Measurements from ENCODE around the gene FAM20A.

DNA sequence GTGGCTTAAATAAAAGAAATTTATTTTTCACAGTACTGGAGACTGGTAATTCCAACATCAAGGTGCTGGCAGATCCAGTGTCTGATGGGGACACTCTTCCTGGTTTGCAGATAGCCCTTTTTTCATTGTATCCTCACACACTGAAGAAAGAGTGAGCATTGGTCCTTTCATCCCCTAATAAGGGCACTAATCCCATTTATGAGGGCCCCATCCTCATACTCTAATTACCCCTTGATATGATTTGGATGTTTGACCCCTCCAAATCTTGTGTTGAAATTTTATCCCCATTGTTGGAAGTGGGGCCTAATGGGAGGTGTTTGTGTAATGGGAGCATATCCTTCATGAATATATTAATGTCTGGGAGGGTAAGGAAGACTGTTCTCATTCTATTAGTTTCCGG lies 9.4 kb upstream of the FAM20A start:
- TF ChIP-seq, protein P1, sequence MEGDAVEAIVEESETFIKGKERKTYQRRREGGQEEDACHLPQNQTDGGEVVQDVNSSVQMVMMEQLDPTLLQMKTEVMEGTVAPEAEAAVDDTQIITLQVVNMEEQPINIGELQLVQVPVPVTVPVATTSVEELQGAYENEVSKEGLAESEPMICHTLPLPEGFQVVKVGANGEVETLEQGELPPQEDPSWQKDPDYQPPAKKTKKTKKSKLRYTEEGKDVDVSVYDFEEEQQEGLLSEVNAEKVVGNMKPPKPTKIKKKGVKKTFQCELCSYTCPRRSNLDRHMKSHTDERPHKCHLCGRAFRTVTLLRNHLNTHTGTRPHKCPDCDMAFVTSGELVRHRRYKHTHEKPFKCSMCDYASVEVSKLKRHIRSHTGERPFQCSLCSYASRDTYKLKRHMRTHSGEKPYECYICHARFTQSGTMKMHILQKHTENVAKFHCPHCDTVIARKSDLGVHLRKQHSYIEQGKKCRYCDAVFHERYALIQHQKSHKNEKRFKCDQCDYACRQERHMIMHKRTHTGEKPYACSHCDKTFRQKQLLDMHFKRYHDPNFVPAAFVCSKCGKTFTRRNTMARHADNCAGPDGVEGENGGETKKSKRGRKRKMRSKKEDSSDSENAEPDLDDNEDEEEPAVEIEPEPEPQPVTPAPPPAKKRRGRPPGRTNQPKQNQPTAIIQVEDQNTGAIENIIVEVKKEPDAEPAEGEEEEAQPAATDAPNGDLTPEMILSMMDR (IDR thresholded peaks at IDR 0.05), result no peak
- TF ChIP-seq EZH2 (IDR thresholded peaks at IDR 0.05; ENCODE audit: borderline replicate concordance, insufficient read depth, low read depth, low read length, poor library complexity, severe bottlenecking), result no peak

Measured in B cell (primary cell).